Fibroblast of villous mesenchyme (primary cell): ENCODE measurements around the gene STAT5B. TPM values are rescaled to one million over a fixed set of nuclear protein-coding genes. Genes with fewer than 3 reads are reported as not detected.

ENCODE experiments used
- DNase-seq: peaks from one replicate; pipeline ENCODE4 v3.0.0-alpha.2; 2010; ENCODE audit warnings: low read depth
- H3K4me3 ChIP-seq: 2 replicates; pipeline ENCODE4 v1.5.1; 2011; ENCODE audit warnings: low read depth, mild to moderate bottlenecking, low read length
- CTCF ChIP-seq: IDR thresholded peaks from 2 replicates; pipeline ENCODE4 v1.5.1; 2012; ENCODE audit warnings: low read depth, mild to moderate bottlenecking, low read length; ENCODE audit not compliant: insufficient read depth
- total RNA-seq: library from RNA; depleted of rRNA; stranded (reverse); fragments of >200 nt; gene quantifications from 2 replicates; pipeline ENCODE4 v1.2.3, GENCODE V29; 2012

STAT5B gene
- total RNA-seq, 1 donor = 38.4 TPM

- no peak for DNase-seq
- TF ChIP-seq CTCF = no peak
- no peak overlapping the region for H3K4me3 ChIP-seq
These were observed 116.2 kb downstream of the STAT5B start for GRCh38 chr17:42159796-42160530.

GRCh38 chr17:42155614-42156045 is 120.6 kb downstream of the STAT5B start:
- no peak for DNase-seq
- no peak for TF ChIP-seq CTCF
- peak overlapping the region; percentile 96 for H3K4me3 ChIP-seq

GRCh38 chr17:42153919-42154742 is 122.1 kb downstream of the STAT5B start:
- TF ChIP-seq CTCF = no peak
- H3K4me3 ChIP-seq = peak overlapping the region; percentile 96
- DNase-seq = peak; percentile 59

Other genes starting within 250 kb of the STAT5B start
- gene C17orf113, start 225.8 kb downstream of the STAT5B start, total RNA-seq = under 0.01 and 0.32 TPM in 2 replicates
- not detected in 2 replicates for gene ZNF385C, start 177.9 kb downstream of the STAT5B start, total RNA-seq
- gene DHX58, start 163.7 kb downstream of the STAT5B start, total RNA-seq = 9.0 and 12.1 TPM in 2 replicates
- gene KAT2A, start 155.0 kb downstream of the STAT5B start, total RNA-seq = 10.6 and 13.0 TPM in 2 replicates
- gene HSPB9, start 153.6 kb downstream of the STAT5B start, total RNA-seq = not detected in 2 replicates
- 68.0 and 83.3 TPM in 2 replicates for gene RAB5C, start 121.4 kb downstream of the STAT5B start, total RNA-seq
- under 0.01 TPM in 1 of 2 replicates, not detected in the other for gene KCNH4, start 95.2 kb downstream of the STAT5B start, total RNA-seq
- gene HCRT, start 90.9 kb downstream of the STAT5B start, total RNA-seq = not detected in 2 replicates
- gene GHDC, start 81.9 kb downstream of the STAT5B start, total RNA-seq = 14.7 and 20.0 TPM in 2 replicates
- 13.8 and 16.1 TPM in 2 replicates for gene STAT5A, start 12.1 kb upstream of the STAT5B start, total RNA-seq
- gene STAT3, start 112.1 kb upstream of the STAT5B start, total RNA-seq = 113 and 180 TPM in 2 replicates
- 988 and 1,007 TPM in 2 replicates for gene CAVIN1, start 146.9 kb upstream of the STAT5B start, total RNA-seq
- gene ATP6V0A1, start 182.5 kb upstream of the STAT5B start, total RNA-seq = 66.4 and 82.5 TPM in 2 replicates